WTC11 (cell line): ENCODE measurements around the gene ADCY10. TPM values are rescaled to one million over a fixed set of nuclear protein-coding genes. Genes with fewer than 3 reads are reported as not detected.
A peak's percentile ranks its signal among the peaks of the same experiment; 100 is the strongest.

Experiments used
- ATAC-seq: fragments of 200-7000 bp; cut with Tn5 transposase; 2 replicates; pipeline ENCODE4 v1.10.0; 2021; ENCODE audit warnings: mild to moderate bottlenecking, moderate library complexity
- CTCF ChIA-PET: fragments of 300-600 bp; sonication (Branson Sonifier 250); formaldehyde crosslinking; loops from one replicate; lab custom pipeline; 2021; ENCODE audit warnings: antibody characterized with exemption; lab: Charles Lee
- POLR2A ChIA-PET: fragments of 350-600 bp; sonication (Branson Sonifier 250); formaldehyde crosslinking; loops from one replicate; lab custom pipeline; 2021; ENCODE audit warnings: antibody characterized with exemption; lab: Charles Lee
- DNase-seq: peaks from one replicate; pipeline ENCODE4 v3.0.0; 2021; ENCODE audit warnings: low spot score
- H3K27ac Mint-ChIP-seq: 2 replicates; pipeline ENCODE4 v1.8.0; 2021; ENCODE audit warnings: mixed read lengths
- H3K27me3 Mint-ChIP-seq: 2 replicates; pipeline ENCODE4 v1.8.0; 2021; ENCODE audit warnings: low read depth, mild to moderate bottlenecking, moderate library complexity, mixed read lengths
- H3K36me3 Mint-ChIP-seq: 2 replicates; pipeline ENCODE4 v1.8.0; 2021; ENCODE audit warnings: mixed read lengths
- H3K4me1 Mint-ChIP-seq: 2 replicates; pipeline ENCODE4 v1.8.0; 2022; ENCODE audit warnings: mixed read lengths
- H3K4me3 Mint-ChIP-seq: 2 replicates; pipeline ENCODE4 v1.8.0; 2021; ENCODE audit warnings: mild to moderate bottlenecking, moderate library complexity, mixed read lengths
- H3K9me3 Mint-ChIP-seq: 2 replicates; pipeline ENCODE4 v1.8.0; 2021; ENCODE audit warnings: mixed read lengths
- ATF1 ChIP-seq: sonication (generic); formaldehyde crosslinking; IDR thresholded peaks from 2 replicates; pipeline ENCODE4 v1.8.1; 2023; ENCODE audit warnings: mild to moderate bottlenecking, moderate library complexity, missing genetic modification reagents
- CBFB ChIP-seq: sonication (generic); formaldehyde crosslinking; IDR thresholded peaks from 2 replicates; pipeline ENCODE4 v1.8.1; 2022; ENCODE audit warnings: mild to moderate bottlenecking, low read depth, missing genetic modification reagents
- EMX1 ChIP-seq: fragments of 250-450 bp; sonication (Bioruptor Pico); IDR thresholded peaks from 2 replicates; pipeline ENCODE4 v1.8.0; 2021; ENCODE audit warnings: mild to moderate bottlenecking
- ESRRA ChIP-seq: sonication (generic); formaldehyde crosslinking; IDR thresholded peaks from 2 replicates; pipeline ENCODE4 v1.8.1; 2022; ENCODE audit warnings: mild to moderate bottlenecking, missing genetic modification reagents, borderline replicate concordance
- KAT7 ChIP-seq: sonication (generic); formaldehyde crosslinking; IDR thresholded peaks from 2 replicates; pipeline ENCODE4 v1.8.1; 2023; ENCODE audit warnings: missing genetic modification reagents, mild to moderate bottlenecking, borderline replicate concordance
- MYBL2 ChIP-seq: sonication (generic); formaldehyde crosslinking; IDR thresholded peaks from 2 replicates; pipeline ENCODE4 v1.8.1; 2023; ENCODE audit warnings: mild to moderate bottlenecking, moderate library complexity, missing genetic modification reagents
- NR1H2 ChIP-seq: sonication (generic); formaldehyde crosslinking; IDR thresholded peaks from 2 replicates; pipeline ENCODE4 v1.9.0; 2021; ENCODE audit warnings: mild to moderate bottlenecking, moderate library complexity, missing genetic modification reagents
- NR3C1 ChIP-seq: sonication (generic); formaldehyde crosslinking; conservative IDR thresholded peaks from 2 replicates; pipeline ENCODE4 v1.8.1; 2023; ENCODE audit warnings: low read depth, mild to moderate bottlenecking, missing genetic modification reagents
- SOX15 ChIP-seq: fragments of 250-450 bp; sonication (Bioruptor Pico); IDR thresholded peaks from 2 replicates; pipeline ENCODE4 v1.9.0; 2021; ENCODE audit warnings: mild to moderate bottlenecking
- ZNF138 ChIP-seq: sonication (generic); formaldehyde crosslinking; conservative IDR thresholded peaks from 2 replicates; pipeline ENCODE4 v1.8.1; 2022; ENCODE audit warnings: mild to moderate bottlenecking, moderate library complexity, missing genetic modification reagents
- total RNA-seq: library from RNA; stranded (reverse); gene quantifications from 3 replicates; pipeline ENCODE4 v1.2.3, GENCODE V29; 2021
- TF ChIP-seq, protein P1 (sequence below): sonication (generic); formaldehyde crosslinking; IDR thresholded peaks from 2 replicates; pipeline ENCODE4 v1.8.0; 2022; ENCODE audit warnings: mild to moderate bottlenecking, missing genetic modification reagents
- TF ChIP-seq, protein P2 (sequence below): sonication (generic); formaldehyde crosslinking; IDR thresholded peaks from 2 replicates; pipeline ENCODE4 v1.8.0; 2022; ENCODE audit warnings: mild to moderate bottlenecking, missing genetic modification reagents
- TF ChIP-seq, protein P3 (sequence below): fragments of 200-600 bp; IDR thresholded peaks from 2 replicates; pipeline ENCODE4 v1.8.0; 2022; ENCODE audit warnings: antibody characterized with exemption
- TF ChIP-seq, protein P4 (sequence below): sonication (generic); formaldehyde crosslinking; IDR thresholded peaks from 2 replicates; pipeline ENCODE4 v1.8.1; 2023; ENCODE audit warnings: mild to moderate bottlenecking, missing genetic modification reagents, moderate library complexity
- TF ChIP-seq, protein P5 (sequence below): fragments of 250-450 bp; sonication (Bioruptor Pico); IDR thresholded peaks from 2 replicates; pipeline ENCODE4 v1.9.0; 2021; ENCODE audit warnings: mild to moderate bottlenecking
- TF ChIP-seq, protein P6 (sequence below): fragments of 250-450 bp; sonication (Bioruptor Pico); IDR thresholded peaks from 2 replicates; pipeline ENCODE4 v1.9.0; 2021; ENCODE audit warnings: moderate library complexity, mild to moderate bottlenecking, inconsistent platforms, borderline replicate concordance
- TF ChIP-seq, protein P7 (sequence below): sonication (generic); formaldehyde crosslinking; IDR thresholded peaks from 2 replicates; pipeline ENCODE4 v1.8.1; 2022; ENCODE audit warnings: low read depth, mild to moderate bottlenecking, moderate library complexity, missing genetic modification reagents, borderline replicate concordance
- TF ChIP-seq, protein P8 (sequence below): fragments of 250-450 bp; sonication (Bioruptor Pico); IDR thresholded peaks from 2 replicates; pipeline ENCODE4 v2.1.2; 2022; ENCODE audit warnings: mild to moderate bottlenecking, moderate library complexity
- TF ChIP-seq, protein P9 (sequence below): sonication (generic); formaldehyde crosslinking; IDR thresholded peaks from 2 replicates; pipeline ENCODE4 v1.8.1; 2023; ENCODE audit warnings: mild to moderate bottlenecking, missing genetic modification reagents, borderline replicate concordance
- TF ChIP-seq, protein P10 (sequence below): sonication (generic); formaldehyde crosslinking; IDR thresholded peaks from 2 replicates; pipeline ENCODE4 v1.8.0; 2022; ENCODE audit warnings: mild to moderate bottlenecking, missing genetic modification reagents

ADCY10 gene
- total RNA-seq, 1 experiment from 2014 or later = 0.07 TPM

DNA sequence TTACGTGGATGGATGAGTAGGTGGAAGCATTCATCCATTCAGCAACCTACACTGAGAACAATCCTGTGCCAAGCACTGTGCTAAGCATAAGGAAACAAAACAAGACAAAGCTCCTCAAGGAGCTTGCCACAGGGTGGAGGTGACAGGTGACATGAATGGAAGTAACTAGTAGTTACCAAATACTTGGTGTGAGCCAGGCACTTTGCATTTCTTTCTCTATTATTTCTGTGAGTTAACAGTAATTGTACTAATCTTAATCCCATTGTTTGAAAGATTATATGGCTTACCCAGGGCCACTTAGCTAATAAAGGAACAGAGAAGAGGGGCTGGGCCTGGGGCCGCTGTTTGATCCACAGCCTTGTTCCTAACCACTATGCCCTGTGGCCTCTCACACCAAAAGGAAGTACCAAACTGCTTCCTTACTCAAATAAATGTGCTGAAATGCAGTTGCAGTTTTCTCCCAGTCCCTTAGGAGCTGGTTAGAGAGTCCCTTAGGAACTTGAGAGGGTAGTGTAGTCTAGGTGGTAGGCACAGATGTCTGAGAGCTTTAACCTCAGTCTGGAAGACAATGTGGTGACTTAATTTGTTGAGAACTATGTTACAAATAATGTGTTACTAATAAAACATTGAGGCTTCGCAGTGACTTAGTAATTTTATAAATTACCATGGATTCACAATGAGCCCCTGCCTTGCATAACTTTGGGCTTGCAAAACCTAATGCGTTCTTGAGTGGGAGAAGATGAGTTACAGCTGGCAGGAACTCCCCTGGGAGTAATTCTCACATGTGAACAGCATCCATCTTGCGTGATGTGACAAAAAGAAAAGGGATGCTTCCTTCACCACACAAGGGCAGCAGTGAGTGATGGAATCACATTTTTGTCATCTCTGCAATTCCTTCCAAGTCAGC lies 122.4 kb downstream of the ADCY10 start:
- peak overlapping the region; percentile 22; the same call in 1 of the 2 replicates for H3K27ac Mint-ChIP-seq
- H3K4me1 Mint-ChIP-seq = peaks cover 21% of the 10 kb centered on the region
- peaks cover 45% of the 10 kb centered on the region for H3K36me3 Mint-ChIP-seq
- no peak overlapping the region for H3K4me3 Mint-ChIP-seq
- ATAC-seq = no peak
- no peak for TF ChIP-seq NR3C1 (CRISPR knock-in tag)
- TF ChIP-seq, protein P1, sequence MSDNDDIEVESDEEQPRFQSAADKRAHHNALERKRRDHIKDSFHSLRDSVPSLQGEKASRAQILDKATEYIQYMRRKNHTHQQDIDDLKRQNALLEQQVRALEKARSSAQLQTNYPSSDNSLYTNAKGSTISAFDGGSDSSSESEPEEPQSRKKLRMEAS (CRISPR knock-in tag) = no peak
- no peak for TF ChIP-seq ESRRA (CRISPR knock-in tag)
- no peak for TF ChIP-seq ATF1 (CRISPR knock-in tag)
- TF ChIP-seq, protein P2, sequence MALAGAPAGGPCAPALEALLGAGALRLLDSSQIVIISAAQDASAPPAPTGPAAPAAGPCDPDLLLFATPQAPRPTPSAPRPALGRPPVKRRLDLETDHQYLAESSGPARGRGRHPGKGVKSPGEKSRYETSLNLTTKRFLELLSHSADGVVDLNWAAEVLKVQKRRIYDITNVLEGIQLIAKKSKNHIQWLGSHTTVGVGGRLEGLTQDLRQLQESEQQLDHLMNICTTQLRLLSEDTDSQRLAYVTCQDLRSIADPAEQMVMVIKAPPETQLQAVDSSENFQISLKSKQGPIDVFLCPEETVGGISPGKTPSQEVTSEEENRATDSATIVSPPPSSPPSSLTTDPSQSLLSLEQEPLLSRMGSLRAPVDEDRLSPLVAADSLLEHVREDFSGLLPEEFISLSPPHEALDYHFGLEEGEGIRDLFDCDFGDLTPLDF = no peak
- no peak for TF ChIP-seq MYBL2 (CRISPR knock-in tag)
- TF ChIP-seq, protein P3, sequence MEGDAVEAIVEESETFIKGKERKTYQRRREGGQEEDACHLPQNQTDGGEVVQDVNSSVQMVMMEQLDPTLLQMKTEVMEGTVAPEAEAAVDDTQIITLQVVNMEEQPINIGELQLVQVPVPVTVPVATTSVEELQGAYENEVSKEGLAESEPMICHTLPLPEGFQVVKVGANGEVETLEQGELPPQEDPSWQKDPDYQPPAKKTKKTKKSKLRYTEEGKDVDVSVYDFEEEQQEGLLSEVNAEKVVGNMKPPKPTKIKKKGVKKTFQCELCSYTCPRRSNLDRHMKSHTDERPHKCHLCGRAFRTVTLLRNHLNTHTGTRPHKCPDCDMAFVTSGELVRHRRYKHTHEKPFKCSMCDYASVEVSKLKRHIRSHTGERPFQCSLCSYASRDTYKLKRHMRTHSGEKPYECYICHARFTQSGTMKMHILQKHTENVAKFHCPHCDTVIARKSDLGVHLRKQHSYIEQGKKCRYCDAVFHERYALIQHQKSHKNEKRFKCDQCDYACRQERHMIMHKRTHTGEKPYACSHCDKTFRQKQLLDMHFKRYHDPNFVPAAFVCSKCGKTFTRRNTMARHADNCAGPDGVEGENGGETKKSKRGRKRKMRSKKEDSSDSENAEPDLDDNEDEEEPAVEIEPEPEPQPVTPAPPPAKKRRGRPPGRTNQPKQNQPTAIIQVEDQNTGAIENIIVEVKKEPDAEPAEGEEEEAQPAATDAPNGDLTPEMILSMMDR = no peak
- TF ChIP-seq, protein P4, sequence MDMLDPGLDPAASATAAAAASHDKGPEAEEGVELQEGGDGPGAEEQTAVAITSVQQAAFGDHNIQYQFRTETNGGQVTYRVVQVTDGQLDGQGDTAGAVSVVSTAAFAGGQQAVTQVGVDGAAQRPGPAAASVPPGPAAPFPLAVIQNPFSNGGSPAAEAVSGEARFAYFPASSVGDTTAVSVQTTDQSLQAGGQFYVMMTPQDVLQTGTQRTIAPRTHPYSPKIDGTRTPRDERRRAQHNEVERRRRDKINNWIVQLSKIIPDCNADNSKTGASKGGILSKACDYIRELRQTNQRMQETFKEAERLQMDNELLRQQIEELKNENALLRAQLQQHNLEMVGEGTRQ (CRISPR knock-in tag) = no peak
- no peak for TF ChIP-seq CBFB (CRISPR knock-in tag)
- TF ChIP-seq KAT7 (CRISPR knock-in tag) = no peak
- TF ChIP-seq, protein P5, sequence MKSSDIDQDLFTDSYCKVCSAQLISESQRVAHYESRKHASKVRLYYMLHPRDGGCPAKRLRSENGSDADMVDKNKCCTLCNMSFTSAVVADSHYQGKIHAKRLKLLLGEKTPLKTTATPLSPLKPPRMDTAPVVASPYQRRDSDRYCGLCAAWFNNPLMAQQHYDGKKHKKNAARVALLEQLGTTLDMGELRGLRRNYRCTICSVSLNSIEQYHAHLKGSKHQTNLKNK = no peak
- TF ChIP-seq, protein P6, sequence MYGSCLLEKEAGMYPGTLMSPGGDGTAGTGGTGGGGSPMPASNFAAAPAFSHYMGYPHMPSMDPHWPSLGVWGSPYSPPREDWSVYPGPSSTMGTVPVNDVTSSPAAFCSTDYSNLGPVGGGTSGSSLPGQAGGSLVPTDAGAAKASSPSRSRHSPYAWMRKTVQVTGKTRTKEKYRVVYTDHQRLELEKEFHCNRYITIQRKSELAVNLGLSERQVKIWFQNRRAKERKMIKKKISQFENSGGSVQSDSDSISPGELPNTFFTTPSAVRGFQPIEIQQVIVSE = no peak
- TF ChIP-seq SOX15 (CRISPR knock-in tag) = no peak
- ChIA-PET POLR2A (interaction anchor here (0.9 kb wide), 1 partner anchor 238 kb away, joined by 3 read pairs; the partner anchor contains the start of gene CREG1), CTCF (interaction anchor here (0.5 to 1.8 kb wide), 5 partner anchors 11 to 291 kb away, joined by 3 to 8 read pairs (median 5); no protein-coding TSS in a partner anchor)
- no peak for DNase-seq
- H3K27me3 Mint-ChIP-seq = no peaks in the 10 kb centered on the region
- H3K9me3 Mint-ChIP-seq = no peaks in the 10 kb centered on the region

DNA sequence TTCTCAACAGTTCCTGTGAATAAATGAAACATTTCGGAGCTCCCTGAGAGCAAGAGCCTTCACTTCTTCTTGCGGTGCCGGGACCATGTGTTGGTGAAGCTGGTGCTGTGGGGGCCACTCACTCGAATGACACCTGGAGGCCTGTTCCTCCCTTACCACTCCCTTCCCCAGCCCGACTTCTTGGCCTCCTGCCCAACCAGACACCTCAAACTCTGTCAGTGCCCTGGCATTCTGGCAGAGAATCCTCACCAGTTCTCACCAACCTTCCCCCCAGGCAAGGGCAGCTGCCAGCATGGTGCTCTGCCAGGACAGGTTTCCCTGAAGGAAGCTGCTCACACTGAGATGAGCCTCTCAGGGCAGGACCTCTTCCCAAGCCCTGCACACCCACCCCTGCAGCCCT lies 123.8 kb downstream of the ADCY10 start:
- DNase-seq (no peak), ATAC-seq (no peak)
- CTCF ChIA-PET = interaction anchor here (0.7 kb wide), 1 partner anchor 13 kb away, joined by 6 read pairs; no protein-coding TSS in a partner anchor
- Mint-ChIP-seq H3K4me1 (peaks cover 9% of the 10 kb centered on the region), H3K36me3 (peaks cover 53% of the 10 kb centered on the region), H3K27ac (no peak overlapping the region; the same call in 1 of the 2 replicates), H3K4me3 (no peak overlapping the region), H3K9me3 (no peaks in the 10 kb centered on the region), H3K27me3 (no peaks in the 10 kb centered on the region)
- POLR2A ChIA-PET = interaction anchor here (0.6 kb wide), 1 partner anchor 146 kb away, joined by 3 read pairs; no protein-coding TSS in a partner anchor
- TF ChIP-seq ZNF138 (no peak), NR1H2 (no peak), SOX15 (CRISPR knock-in tag) (no peak), EMX1 (CRISPR knock-in tag) (no peak)
- TF ChIP-seq, protein P7, sequence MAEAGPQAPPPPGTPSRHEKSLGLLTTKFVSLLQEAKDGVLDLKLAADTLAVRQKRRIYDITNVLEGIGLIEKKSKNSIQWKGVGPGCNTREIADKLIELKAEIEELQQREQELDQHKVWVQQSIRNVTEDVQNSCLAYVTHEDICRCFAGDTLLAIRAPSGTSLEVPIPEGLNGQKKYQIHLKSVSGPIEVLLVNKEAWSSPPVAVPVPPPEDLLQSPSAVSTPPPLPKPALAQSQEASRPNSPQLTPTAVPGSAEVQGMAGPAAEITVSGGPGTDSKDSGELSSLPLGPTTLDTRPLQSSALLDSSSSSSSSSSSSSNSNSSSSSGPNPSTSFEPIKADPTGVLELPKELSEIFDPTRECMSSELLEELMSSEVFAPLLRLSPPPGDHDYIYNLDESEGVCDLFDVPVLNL = no peak
- TF ChIP-seq, protein P8, sequence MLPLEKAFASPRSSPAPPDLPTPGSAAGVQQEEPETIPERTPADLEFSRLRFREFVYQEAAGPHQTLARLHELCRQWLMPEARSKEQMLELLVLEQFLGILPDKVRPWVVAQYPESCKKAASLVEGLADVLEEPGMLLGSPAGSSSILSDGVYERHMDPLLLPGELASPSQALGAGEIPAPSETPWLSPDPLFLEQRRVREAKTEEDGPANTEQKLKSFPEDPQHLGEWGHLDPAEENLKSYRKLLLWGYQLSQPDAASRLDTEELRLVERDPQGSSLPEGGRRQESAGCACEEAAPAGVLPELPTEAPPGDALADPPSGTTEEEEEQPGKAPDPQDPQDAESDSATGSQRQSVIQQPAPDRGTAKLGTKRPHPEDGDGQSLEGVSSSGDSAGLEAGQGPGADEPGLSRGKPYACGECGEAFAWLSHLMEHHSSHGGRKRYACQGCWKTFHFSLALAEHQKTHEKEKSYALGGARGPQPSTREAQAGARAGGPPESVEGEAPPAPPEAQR (CRISPR knock-in tag) = no peak
- TF ChIP-seq, protein P9, sequence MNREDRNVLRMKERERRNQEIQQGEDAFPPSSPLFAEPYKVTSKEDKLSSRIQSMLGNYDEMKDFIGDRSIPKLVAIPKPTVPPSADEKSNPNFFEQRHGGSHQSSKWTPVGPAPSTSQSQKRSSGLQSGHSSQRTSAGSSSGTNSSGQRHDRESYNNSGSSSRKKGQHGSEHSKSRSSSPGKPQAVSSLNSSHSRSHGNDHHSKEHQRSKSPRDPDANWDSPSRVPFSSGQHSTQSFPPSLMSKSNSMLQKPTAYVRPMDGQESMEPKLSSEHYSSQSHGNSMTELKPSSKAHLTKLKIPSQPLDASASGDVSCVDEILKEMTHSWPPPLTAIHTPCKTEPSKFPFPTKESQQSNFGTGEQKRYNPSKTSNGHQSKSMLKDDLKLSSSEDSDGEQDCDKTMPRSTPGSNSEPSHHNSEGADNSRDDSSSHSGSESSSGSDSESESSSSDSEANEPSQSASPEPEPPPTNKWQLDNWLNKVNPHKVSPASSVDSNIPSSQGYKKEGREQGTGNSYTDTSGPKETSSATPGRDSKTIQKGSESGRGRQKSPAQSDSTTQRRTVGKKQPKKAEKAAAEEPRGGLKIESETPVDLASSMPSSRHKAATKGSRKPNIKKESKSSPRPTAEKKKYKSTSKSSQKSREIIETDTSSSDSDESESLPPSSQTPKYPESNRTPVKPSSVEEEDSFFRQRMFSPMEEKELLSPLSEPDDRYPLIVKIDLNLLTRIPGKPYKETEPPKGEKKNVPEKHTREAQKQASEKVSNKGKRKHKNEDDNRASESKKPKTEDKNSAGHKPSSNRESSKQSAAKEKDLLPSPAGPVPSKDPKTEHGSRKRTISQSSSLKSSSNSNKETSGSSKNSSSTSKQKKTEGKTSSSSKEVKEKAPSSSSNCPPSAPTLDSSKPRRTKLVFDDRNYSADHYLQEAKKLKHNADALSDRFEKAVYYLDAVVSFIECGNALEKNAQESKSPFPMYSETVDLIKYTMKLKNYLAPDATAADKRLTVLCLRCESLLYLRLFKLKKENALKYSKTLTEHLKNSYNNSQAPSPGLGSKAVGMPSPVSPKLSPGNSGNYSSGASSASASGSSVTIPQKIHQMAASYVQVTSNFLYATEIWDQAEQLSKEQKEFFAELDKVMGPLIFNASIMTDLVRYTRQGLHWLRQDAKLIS (CRISPR knock-in tag) = no peak
- TF ChIP-seq, protein P10, sequence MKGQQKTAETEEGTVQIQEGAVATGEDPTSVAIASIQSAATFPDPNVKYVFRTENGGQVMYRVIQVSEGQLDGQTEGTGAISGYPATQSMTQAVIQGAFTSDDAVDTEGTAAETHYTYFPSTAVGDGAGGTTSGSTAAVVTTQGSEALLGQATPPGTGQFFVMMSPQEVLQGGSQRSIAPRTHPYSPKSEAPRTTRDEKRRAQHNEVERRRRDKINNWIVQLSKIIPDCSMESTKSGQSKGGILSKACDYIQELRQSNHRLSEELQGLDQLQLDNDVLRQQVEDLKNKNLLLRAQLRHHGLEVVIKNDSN = no peak
